CD4-positive, alpha-beta memory T cell (primary cell): ENCODE measurements around the gene SERINC4. TPM values are rescaled to one million over a fixed set of nuclear protein-coding genes. Genes with fewer than 3 reads are reported as not detected.
A peak's percentile ranks its signal among the peaks of the same experiment; 100 is the strongest.

Experiments
- CTCF ChIA-PET: fragments of 350-600 bp; sonication (Branson Sonifier 250); formaldehyde crosslinking; loops from one replicate; lab custom pipeline; 2021; ENCODE audit warnings: inconsistent platforms; ENCODE audit not compliant: partially characterized antibody; lab: Charles Lee
- POLR2A ChIA-PET: fragments of 350-600 bp; sonication (Branson Sonifier 250); formaldehyde crosslinking; loops from one replicate; lab custom pipeline; 2021; ENCODE audit not compliant: partially characterized antibody; lab: Charles Lee
- DNase-seq, 5 donors: peaks; one replicate each; pipeline versions ENCODE4 v3.0.0 to v3.0.0-alpha.2; 2020 to 2022; ENCODE audit warnings: mixed read lengths in 1 of 5
- H3K27ac ChIP-seq: one replicate; pipeline ENCODE4 v1.7.0; 2013; ENCODE audit warnings: low read depth, low read length
- H3K27me3 ChIP-seq: 2 replicates; pipeline ENCODE4 v1.7.0; 2013; ENCODE audit warnings: mild to moderate bottlenecking, low read length, moderate library complexity; ENCODE audit not compliant: insufficient read depth
- H3K36me3 ChIP-seq: 2 replicates; pipeline ENCODE4 v1.7.0; 2013; ENCODE audit warnings: mild to moderate bottlenecking, low read length, moderate library complexity; ENCODE audit not compliant: insufficient read depth
- H3K4me1 ChIP-seq: 2 replicates; pipeline ENCODE4 v1.7.0; 2013; ENCODE audit warnings: mild to moderate bottlenecking, low read length, moderate library complexity; ENCODE audit not compliant: insufficient read depth
- H3K4me3 ChIP-seq, 2 donors: one replicate each; pipeline ENCODE4 v1.7.0; 2013; ENCODE audit warnings: low read length in 2 of 2, mild to moderate bottlenecking in 1 of 2
- H3K9me3 ChIP-seq, 2 donors: one replicate each; pipeline ENCODE4 v1.7.0; 2013; ENCODE audit warnings: low read length in 2 of 2, control low read depth in 1 of 2; ENCODE audit not compliant: control insufficient read depth in 1 of 2
- H3K27ac Mint-ChIP-seq, 7 donors: one replicate each; pipeline ENCODE4 v1.8.0; 2020 to 2021; ENCODE audit warnings: mixed read lengths in 7 of 7, mild to moderate bottlenecking in 6 of 7, inconsistent platforms in 3 of 7, moderate library complexity in 3 of 7
- H3K27me3 Mint-ChIP-seq, 2 donors: one replicate each; pipeline ENCODE4 v1.8.0; 2020 to 2021; ENCODE audit warnings: mixed read lengths in 2 of 2
- H3K36me3 Mint-ChIP-seq, 2 donors: one replicate each; pipeline ENCODE4 v1.8.0; 2020 to 2021; ENCODE audit warnings: mixed read lengths in 2 of 2, inconsistent platforms in 1 of 2, mild to moderate bottlenecking in 1 of 2
- H3K4me1 Mint-ChIP-seq, 4 donors: one replicate each; pipeline ENCODE4 v1.8.0; 2020 to 2021; ENCODE audit warnings: mixed read lengths in 4 of 4, mild to moderate bottlenecking in 1 of 4
- H3K4me3 Mint-ChIP-seq, 8 donors: one replicate each; pipeline ENCODE4 v1.8.0; 2020 to 2021; ENCODE audit warnings: mixed read lengths in 8 of 8, mild to moderate bottlenecking in 7 of 8, moderate library complexity in 6 of 8, inconsistent platforms in 3 of 8
- H3K9me3 Mint-ChIP-seq, 8 donors: one replicate each; pipeline ENCODE4 v1.8.0; 2020 to 2021; ENCODE audit warnings: mixed read lengths in 8 of 8, mild to moderate bottlenecking in 5 of 8, inconsistent platforms in 3 of 8, moderate library complexity in 1 of 8
- intact Hi-C: fragments of 100-400 bp; cut with micrococcal nuclease; formaldehyde crosslinking; loops from one replicate; pipeline ENCODE4 v1.15.1; 2023
- polyA plus RNA-seq, 2 donors: library from polyadenylated mRNA; unstranded; fragments of 300-500 nt; fragmentation: Illumina TruSeq; gene quantifications; one replicate each; pipeline ENCODE4 v1.2.3, GENCODE V29; 2021
- total RNA-seq, 2 experiments: library from RNA; stranded (reverse); gene quantifications; one replicate each; pipeline ENCODE4 v1.2.3, GENCODE V29; 2021

SERINC4 gene
- total and polyA plus RNA-seq, 4 experiments from 2014 or later, result 0.25 to 3.4 (median 0.70) TPM; not detected in 1

DNA sequence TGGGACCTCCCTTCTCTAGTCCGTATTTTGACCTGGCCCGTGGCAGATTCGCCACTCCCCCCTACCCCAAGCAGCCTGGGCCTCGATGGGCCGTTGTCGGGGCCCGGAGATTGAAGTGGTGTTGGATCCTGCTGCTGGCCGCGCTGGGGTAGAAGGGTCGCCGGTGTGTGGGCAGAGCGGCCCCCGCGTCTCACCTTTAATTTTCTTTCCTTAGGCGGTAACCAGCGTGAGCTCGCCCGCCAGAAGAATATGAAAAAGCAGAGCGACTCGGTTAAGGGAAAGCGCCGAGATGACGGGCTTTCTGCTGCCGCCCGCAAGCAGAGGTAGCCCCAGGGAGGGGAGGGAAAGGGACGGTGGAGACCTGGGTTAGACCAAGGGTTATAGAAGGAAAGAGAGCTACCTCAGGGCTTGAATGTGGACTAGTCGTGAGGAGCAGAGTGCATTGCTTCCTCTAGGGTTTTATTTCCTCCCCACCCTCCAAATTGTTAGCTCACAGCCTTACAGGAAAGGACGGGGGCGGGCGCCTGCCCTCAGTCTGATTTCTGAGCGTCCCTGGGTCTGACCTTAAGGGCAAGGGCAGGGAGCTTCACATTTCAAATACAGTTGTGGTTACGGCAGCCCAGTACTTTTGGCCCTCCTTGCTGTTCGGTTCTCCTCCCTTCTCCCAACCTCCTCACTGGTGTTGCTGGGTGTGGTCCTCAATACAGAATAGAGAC lies 7.1 kb downstream of the SERINC4 start:
- peaks cover 32 to 55% of the 10 kb centered on the region in 2 donors for H3K36me3 Mint-ChIP-seq
- peaks cover 20 to 56% (median 37%) of the 10 kb centered on the region in 4 donors for H3K4me1 Mint-ChIP-seq
- intact Hi-C loops, result loop anchor here (1.0 to 2.0 kb wide), 4 partner anchors 7 to 47 kb away; partner anchors contain the start of genes HYPK, MFAP1, PDIA3 and SERINC4
- peak overlapping the region; percentile 97 for H3K4me3 ChIP-seq
- peaks cover 34% of the 10 kb centered on the region for H3K36me3 ChIP-seq
- DNase-seq, result peak in 4 of 5 donors; percentile 20 to 24 (median 23)
- no peaks in the 10 kb centered on the region for H3K27me3 Mint-ChIP-seq
- ChIA-PET CTCF (interaction anchor here (0.5 to 6.1 kb wide), 4 partner anchors 15 to 43 kb away, joined by 3 to 54 read pairs (median 3); partner anchors contain the start of gene ELL3), POLR2A (interaction anchor here (0.6 to 5.3 kb wide), 12 partner anchors 10 to 496 kb away, joined by 3 to 62 read pairs (median 8); partner anchors contain the start of genes ELL3, GOLM2, HYPK and MFAP1)
- H3K9me3 Mint-ChIP-seq, result no peaks in the 10 kb centered on the region
- H3K4me1 ChIP-seq, result peaks cover 36% of the 10 kb centered on the region
- peak overlapping the region; percentile 93 to 97 (median 96) for H3K4me3 Mint-ChIP-seq
- peak overlapping the region; percentile 100 for H3K27ac ChIP-seq
- no peaks in the 10 kb centered on the region for H3K27me3 ChIP-seq
- H3K9me3 ChIP-seq, result no peaks in the 10 kb centered on the region
- H3K27ac Mint-ChIP-seq, result peak overlapping the region; percentile 97 to 99 (median 98)

DNA sequence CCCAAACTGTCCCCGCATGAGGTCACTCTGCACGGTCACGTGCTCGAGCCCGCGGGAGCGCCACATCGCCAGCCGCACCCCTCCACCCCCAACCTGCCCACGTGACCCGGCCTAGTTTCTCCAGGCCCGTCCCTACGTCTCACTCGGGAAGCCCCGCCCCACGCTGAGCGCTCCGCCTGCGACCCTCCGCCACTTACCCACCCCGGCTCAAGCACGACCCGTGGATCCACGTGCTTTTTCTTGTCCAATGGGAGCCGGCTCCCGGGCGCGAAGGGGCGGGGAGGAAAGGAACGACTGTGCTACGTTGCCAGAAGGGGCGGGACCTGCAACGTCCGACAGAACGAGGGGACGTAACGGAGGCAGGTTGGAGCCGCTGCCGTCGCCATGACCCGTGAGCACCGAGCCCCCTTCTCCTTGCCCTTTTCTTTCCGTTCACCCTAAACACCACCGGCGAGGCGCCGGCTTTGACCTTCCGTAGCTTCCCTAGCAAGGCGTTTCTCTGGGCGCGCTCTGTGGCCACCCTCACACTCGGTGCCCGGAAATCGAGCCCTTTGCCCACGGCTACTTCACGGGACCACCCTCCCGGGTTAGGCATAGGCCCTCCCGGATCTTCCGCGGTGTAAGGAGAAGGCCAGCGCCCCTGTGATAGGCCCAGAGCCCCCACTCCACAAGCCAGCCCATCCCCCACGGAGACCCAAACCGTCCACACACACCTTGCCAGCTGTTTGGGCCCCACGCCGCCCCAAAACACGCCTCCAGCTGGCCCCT lies 7.8 kb downstream of the SERINC4 start, which contains the start of gene SERF2:
SERF2 (plus strand) TSS at position 328 of the 768 bp plus-strand sequence; CDS start at position 385, 57 bp downstream.
- DNase-seq, result peak; percentile 97 to 100 (median 98)
- Histone ChIP-seq H3K4me1 (peaks cover 36% of the 10 kb centered on the region), H3K27ac (peak within 1 kb of the TSS; percentile 100), H3K4me3 (peak within 1 kb of the TSS; percentile 97), H3K36me3 (peaks cover 34% of the 10 kb centered on the region), H3K9me3 (no peaks in the 10 kb centered on the region), H3K27me3 (no peaks in the 10 kb centered on the region)
- Mint-ChIP-seq H3K4me3 (peak within 1 kb of the TSS; percentile 93 to 97 (median 96)), H3K4me1 (peaks cover 20 to 56% (median 37%) of the 10 kb centered on the region in 4 donors), H3K27ac (peak within 1 kb of the TSS; percentile 97 to 99 (median 98)), H3K36me3 (peaks cover 32 to 52% of the 10 kb centered on the region in 2 donors), H3K27me3 (no peaks in the 10 kb centered on the region), H3K9me3 (no peaks in the 10 kb centered on the region)
- CTCF ChIA-PET, result interaction anchor here (1.0 to 6.1 kb wide), 3 partner anchors 14 to 22 kb away, joined by 3 to 54 read pairs (median 3); partner anchors contain the start of gene ELL3
- POLR2A ChIA-PET, result interaction anchor here (0.6 to 5.3 kb wide), 12 partner anchors 10 to 462 kb away, joined by 3 to 62 read pairs (median 8); partner anchors contain the start of genes ELL3, HYPK, MFAP1 and SERINC4
- intact Hi-C loops, result loop anchor here (1.0 to 2.0 kb wide), 4 partner anchors 8 to 46 kb away; partner anchors contain the start of genes HYPK, MFAP1, PDIA3 and SERINC4

DNA sequence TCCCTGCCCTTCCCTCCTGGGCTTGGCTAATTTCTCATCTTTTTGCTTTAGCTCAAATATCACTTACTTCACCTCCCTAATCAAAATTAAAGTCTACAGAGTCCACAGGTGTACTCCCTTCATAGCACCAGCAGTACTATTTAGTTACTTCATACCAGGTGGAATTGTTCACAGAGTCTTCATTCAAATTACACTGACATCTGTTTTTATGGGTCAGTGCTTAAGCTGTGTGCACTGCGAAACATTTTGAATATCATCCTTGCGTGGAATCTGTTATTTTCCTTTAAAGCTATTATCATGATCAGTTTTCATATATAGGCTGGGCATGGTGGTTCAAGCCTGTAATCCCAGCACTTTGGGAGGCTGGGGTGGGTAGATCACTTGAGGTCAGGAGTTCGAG lies 10.6 kb downstream of the SERINC4 start:
- Histone ChIP-seq H3K9me3 (no peaks in the 10 kb centered on the region), H3K27me3 (no peaks in the 10 kb centered on the region), H3K36me3 (peaks cover 12% of the 10 kb centered on the region), H3K4me3 (no peak overlapping the region), H3K27ac (no peak overlapping the region), H3K4me1 (peaks cover 21% of the 10 kb centered on the region)
- no peaks in the 10 kb centered on the region for H3K27me3 Mint-ChIP-seq
- peak overlapping the region in 1 of 7 donors; percentile 38 for H3K27ac Mint-ChIP-seq
- no peaks in the 10 kb centered on the region for H3K9me3 Mint-ChIP-seq
- H3K36me3 Mint-ChIP-seq, result peaks cover 11 to 27% of the 10 kb centered on the region in 2 donors
- peaks cover 14 to 30% (median 18%) of the 10 kb centered on the region in 4 donors for H3K4me1 Mint-ChIP-seq
- no peak overlapping the region for H3K4me3 Mint-ChIP-seq
- intact Hi-C loops, result no loop called here
- ChIA-PET POLR2A (interaction anchor here (0.5 to 1.1 kb wide), 2 partner anchors 12 to 113 kb away, joined by 3 to 4 read pairs; no protein-coding TSS in a partner anchor), CTCF (interaction anchor here (0.7 to 6.1 kb wide), 3 partner anchors 12 to 19 kb away, joined by 3 to 54 read pairs (median 10); partner anchors contain the start of gene ELL3)
- no peak for DNase-seq

DNA sequence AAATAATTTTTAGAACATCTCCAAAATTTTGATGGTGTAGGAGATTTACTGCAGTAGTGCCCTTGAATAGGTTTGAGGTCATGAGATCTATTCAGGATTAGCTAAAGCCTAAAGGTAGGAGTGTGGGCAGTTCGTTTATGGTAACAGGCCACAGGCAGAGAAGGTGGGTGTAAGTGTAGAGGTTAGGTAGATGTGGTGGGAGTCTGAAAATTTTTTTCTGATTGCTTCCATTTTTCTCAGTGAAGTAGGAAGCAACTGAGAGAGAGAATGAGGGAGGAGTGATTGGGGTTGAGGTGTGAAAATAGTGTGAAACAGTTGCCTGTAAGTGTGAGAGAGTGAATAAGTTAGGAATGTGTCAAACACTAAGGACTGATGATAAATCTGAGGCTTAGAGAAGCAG lies 21.0 kb downstream of the SERINC4 start:
- Histone ChIP-seq H3K4me3 (no peak overlapping the region), H3K36me3 (no peaks in the 10 kb centered on the region), H3K4me1 (peaks cover 16% of the 10 kb centered on the region), H3K27me3 (no peaks in the 10 kb centered on the region), H3K9me3 (no peaks in the 10 kb centered on the region), H3K27ac (no peak overlapping the region)
- Mint-ChIP-seq H3K27me3 (no peaks in the 10 kb centered on the region), H3K9me3 (peaks cover 0 to 4% (median 0%) of the 10 kb centered on the region in 8 donors), H3K27ac (peak overlapping the region in 2 of 7 donors; percentile 3 to 43), H3K36me3 (peaks cover 0 to 11% of the 10 kb centered on the region in 2 donors), H3K4me3 (no peak overlapping the region), H3K4me1 (peaks cover 8 to 18% (median 11%) of the 10 kb centered on the region in 4 donors)
- ChIA-PET CTCF (interaction anchor here (0.7 to 4.1 kb wide), 3 partner anchors 12 to 29 kb away, joined by 3 to 54 read pairs (median 26); partner anchors contain the start of gene SERF2), POLR2A (interaction anchor here (2.7 to 4.4 kb wide), 2 partner anchors 13 to 29 kb away, joined by 15 to 54 read pairs; partner anchors contain the start of gene SERF2)
- intact Hi-C loops, result no loop called here
- DNase-seq, result no peak

DNA sequence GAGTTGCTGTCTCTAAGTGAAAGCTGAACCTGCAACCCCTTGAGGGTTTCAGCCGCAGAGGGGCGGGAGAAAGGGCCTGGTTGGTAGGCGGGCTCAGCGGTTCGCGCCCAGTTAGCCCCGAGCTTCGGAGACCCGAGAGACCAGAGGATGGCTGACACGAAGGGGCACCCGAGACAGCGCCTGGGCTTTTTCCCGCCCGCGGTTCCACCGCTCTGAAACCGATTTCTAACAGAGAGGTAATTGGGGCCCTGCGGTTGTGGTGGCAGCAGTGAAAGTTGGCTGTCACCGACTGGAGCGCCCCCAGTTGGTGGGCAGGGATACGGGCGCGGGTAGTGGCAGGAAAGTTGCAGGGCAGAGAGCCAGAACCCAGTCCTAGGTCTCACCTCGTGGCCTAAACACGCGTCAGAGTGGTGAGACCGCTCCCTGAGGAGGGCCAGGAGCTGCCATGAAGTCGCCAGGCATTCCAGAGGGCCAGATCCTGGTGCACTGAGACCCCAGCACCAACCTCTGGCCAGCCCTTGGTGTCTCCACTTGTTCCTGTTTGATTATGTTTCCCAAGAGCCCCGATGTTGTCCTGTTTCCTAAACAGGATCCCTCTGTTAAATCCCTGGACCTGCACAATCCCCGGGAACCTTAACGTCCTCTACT lies 22.6 kb downstream of the SERINC4 start:
- Histone ChIP-seq H3K4me3 (peak overlapping the region; percentile 82 to 95), H3K27me3 (no peaks in the 10 kb centered on the region)
- peak overlapping the region; percentile 94 to 97 (median 95) for H3K27ac Mint-ChIP-seq

More for the DNA sequence above, 22.6 kb downstream of the SERINC4 start:
- ChIA-PET POLR2A (interaction anchor here (0.8 to 4.4 kb wide), 12 partner anchors 9 to 267 kb away, joined by 3 to 54 read pairs (median 6); partner anchors contain the start of genes HYPK, MFAP1, PDIA3 and SERF2), CTCF (interaction anchor here (0.6 to 4.1 kb wide), 21 partner anchors 9 to 649 kb away, joined by 3 to 54 read pairs (median 4); partner anchors contain the start of genes HYPK, MFAP1, PDIA3 and SERF2)
- H3K9me3 Mint-ChIP-seq, result peaks cover 0 to 4% (median 0%) of the 10 kb centered on the region in 8 donors
- peaks cover 16% of the 10 kb centered on the region for H3K4me1 ChIP-seq
- DNase-seq, result peak; percentile 85 to 91 (median 86)
- H3K36me3 Mint-ChIP-seq, result peaks cover 2 to 21% of the 10 kb centered on the region in 2 donors
- H3K36me3 ChIP-seq, result peaks cover 9% of the 10 kb centered on the region
- peak overlapping the region; percentile 66 for H3K27ac ChIP-seq
- H3K27me3 Mint-ChIP-seq, result no peaks in the 10 kb centered on the region
- H3K4me3 Mint-ChIP-seq, result peak overlapping the region; percentile 93 to 96 (median 94)
- H3K4me1 Mint-ChIP-seq, result peaks cover 8 to 18% (median 11%) of the 10 kb centered on the region in 4 donors
- no peaks in the 10 kb centered on the region for H3K9me3 ChIP-seq
- intact Hi-C loops, result loop anchor here (1.0 to 2.0 kb wide), 5 partner anchors 8 to 47 kb away; partner anchors contain the start of genes HYPK, MFAP1, SERF2 and SERINC4
